Articular chondrocyte of knee joint (primary cell): ENCODE results near the gene ZNHIT6. TPM values are rescaled to one million over a fixed set of nuclear protein-coding genes. Genes with fewer than 3 reads are reported as not detected.

Source experiments
- total RNA-seq: library from RNA; depleted of rRNA; stranded (reverse); fragments of >200 nt; gene quantifications from 2 replicates; pipeline ENCODE4 v1.2.3, GENCODE V29; 2012

The ZNHIT6 gene
- total RNA-seq = 20.4 and 25.0 TPM in 2 replicates

GRCh38 chr1:85707990-85708828, at the start of gene ZNHIT6:
Gene ZNHIT6 (minus strand): TSS chr1:85708433. CDS start chr1:85708284, 149 bp downstream.

Other genes starting within 250 kb of the ZNHIT6 start
- 108 and 134 TPM in 2 replicates for gene DDAH1, start 243.3 kb downstream of the ZNHIT6 start, total RNA-seq
- gene CCN1, start 127.7 kb downstream of the ZNHIT6 start, total RNA-seq = 146 and 153 TPM in 2 replicates